Measurements from ENCODE around the gene CTIF. TPM values are rescaled to one million over a fixed set of nuclear protein-coding genes. Genes with fewer than 3 reads are reported as not detected.

CTIF gene
- total and polyA plus RNA-seq, 2 donors (not counting 1 experiment from before 2014, with no cell fraction given), result 27.2 to 28.1 TPM

DNA sequence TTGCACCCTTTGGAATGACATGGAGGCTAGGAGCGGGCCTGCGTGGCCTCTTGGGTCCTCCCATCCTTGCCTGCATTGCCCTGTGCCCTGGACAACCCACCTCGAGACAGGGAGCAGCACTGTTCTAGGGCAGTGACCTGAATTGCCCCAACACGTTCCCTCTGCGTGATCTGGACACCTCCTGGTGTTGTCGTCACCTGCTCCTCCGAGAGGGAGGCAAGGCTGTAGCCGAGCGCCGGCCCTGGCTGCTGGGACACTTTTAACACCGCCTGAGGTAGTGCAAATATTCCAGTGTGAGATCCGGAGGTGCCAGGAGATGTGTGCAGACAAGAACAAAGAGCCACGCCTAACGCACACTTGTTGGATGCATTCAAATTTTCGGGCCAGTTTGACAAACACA is 280.4 kb downstream of the CTIF start:
- TF ChIP-seq CTCF (conservative IDR thresholded peaks at IDR 0.05 in 1 of 2, IDR thresholded peaks at IDR 0.05 in 1 of 2; ENCODE audit: low read depth in 1 of 2, low read length in 2 of 2) (no peak), EZH2 (IDR thresholded peaks at IDR 0.05; ENCODE audit: low read length, missing control alignments) (no peak)
- Histone ChIP-seq H3K4me2 (ENCODE audit: extremely low read depth, insufficient read depth, low read length) (no peak overlapping the region), H3K79me2 (ENCODE audit: control insufficient read depth, insufficient read depth, low read length) (no peaks in the 10 kb centered on the region), H2AFZ (ENCODE audit: low read length) (no peak overlapping the region), H3K9me3 (ENCODE audit: control insufficient read depth, insufficient read depth, low read depth, low read length) (no peaks in the 10 kb centered on the region), H3K36me3 (ENCODE audit: control insufficient read depth, insufficient read depth, low read length) (peaks cover 3% of the 10 kb centered on the region), H3K27ac (ENCODE audit: insufficient read depth, low read length) (no peak overlapping the region), H3K27me3 (ENCODE audit: control insufficient read depth, insufficient read depth, low read length) (no peaks in the 10 kb centered on the region), H3K9ac (ENCODE audit: insufficient read depth, low read length) (no peak overlapping the region), H3K4me1 (ENCODE audit: control insufficient read depth, extremely low read depth, insufficient read depth, low read length) (no peaks in the 10 kb centered on the region), H3K4me3 (replicated peaks in 1 of 4; ENCODE audit: control extremely low read depth in 1 of 4, insufficient read depth in 1 of 4, low read depth in 3 of 4, low read length in 4 of 4) (no peak overlapping the region), H4K20me1 (ENCODE audit: control insufficient read depth, extremely low read depth, insufficient read depth, low read length) (no peaks in the 10 kb centered on the region)
- no peak for DNase-seq (ENCODE audit: low read depth in 2 of 2)

DNA sequence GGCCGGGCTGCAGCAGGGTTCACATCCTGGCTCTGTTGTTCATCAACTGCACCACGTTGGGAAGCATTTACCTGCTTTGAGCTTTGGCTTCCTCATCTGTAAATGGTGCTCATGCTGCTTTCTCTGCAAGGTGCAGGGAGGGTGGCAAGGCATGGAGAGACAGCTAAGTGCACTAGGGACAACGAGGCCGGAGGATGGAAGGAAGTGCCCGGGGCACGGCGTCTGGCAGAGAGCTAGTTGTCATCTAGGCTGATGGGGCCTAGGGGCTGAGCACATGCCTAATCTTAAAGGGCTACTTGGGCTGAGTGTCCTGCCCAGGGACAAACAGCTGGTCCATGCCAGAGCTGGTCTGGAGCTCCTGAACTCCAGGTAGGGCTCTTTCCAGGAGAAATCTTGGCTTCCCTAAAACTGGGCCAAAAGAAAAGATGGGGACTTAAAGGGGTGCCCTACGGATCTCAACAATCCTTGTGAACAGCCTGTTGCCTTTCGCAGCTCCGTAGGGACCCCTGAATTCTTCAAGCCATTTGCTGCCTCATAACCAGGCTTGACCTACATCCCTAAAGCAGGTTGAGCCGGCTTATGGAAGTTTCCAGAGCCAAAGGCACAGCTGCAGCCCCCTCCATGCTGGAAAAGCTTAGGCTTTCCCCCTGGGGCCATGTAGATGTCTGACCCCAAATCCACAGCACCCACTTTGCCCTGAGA is 281.1 kb downstream of the CTIF start:
- no peaks in the 10 kb centered on the region for H3K9me3 ChIP-seq (ENCODE audit: control insufficient read depth, insufficient read depth, low read depth, low read length)

More for the DNA sequence above, 281.1 kb downstream of the CTIF start:
- H3K79me2 ChIP-seq (ENCODE audit: control insufficient read depth, insufficient read depth, low read length), result no peaks in the 10 kb centered on the region
- no peak for DNase-seq (ENCODE audit: low read depth in 2 of 2)
- no peak overlapping the region for H3K9ac ChIP-seq (ENCODE audit: insufficient read depth, low read length)
- no peaks in the 10 kb centered on the region for H3K4me1 ChIP-seq (ENCODE audit: control insufficient read depth, extremely low read depth, insufficient read depth, low read length)
- TF ChIP-seq CTCF (conservative IDR thresholded peaks at IDR 0.05 in 1 of 2, IDR thresholded peaks at IDR 0.05 in 1 of 2; ENCODE audit: low read depth in 1 of 2, low read length in 2 of 2) (no peak), EZH2 (IDR thresholded peaks at IDR 0.05; ENCODE audit: low read length, missing control alignments) (no peak)
- no peaks in the 10 kb centered on the region for H4K20me1 ChIP-seq (ENCODE audit: control insufficient read depth, extremely low read depth, insufficient read depth, low read length)
- H3K27ac ChIP-seq (ENCODE audit: insufficient read depth, low read length), result no peak overlapping the region
- no peaks in the 10 kb centered on the region for H3K27me3 ChIP-seq (ENCODE audit: control insufficient read depth, insufficient read depth, low read length)
- H3K4me2 ChIP-seq (ENCODE audit: extremely low read depth, insufficient read depth, low read length), result no peak overlapping the region
- H3K36me3 ChIP-seq (ENCODE audit: control insufficient read depth, insufficient read depth, low read length), result peaks cover 3% of the 10 kb centered on the region
- H3K4me3 ChIP-seq (replicated peaks in 1 of 4; ENCODE audit: control extremely low read depth in 1 of 4, insufficient read depth in 1 of 4, low read depth in 3 of 4, low read length in 4 of 4), result no peak overlapping the region
- H2AFZ ChIP-seq (ENCODE audit: low read length), result no peak overlapping the region
